ENCODE results near the gene SIGLEC11.
"Not testable (repeated sequence)": the region's sequence is repeated elsewhere in the genome, so short reads cannot be mapped to it uniquely, and the experiment has no call there.

SIGLEC11 gene

GRCh38 chr19:49949742-49950589 is 11.0 kb downstream of the SIGLEC11 start:
- no peak for DNase-seq

GRCh38 chr19:49946415-49946814 is 14.6 kb downstream of the SIGLEC11 start:
- DNase-seq = no peak

GRCh38 chr19:49944567-49944966 is 16.4 kb downstream of the SIGLEC11 start:
- DNase-seq = not testable (repeated sequence)

- DNase-seq = no peak
These were observed 20.5 kb downstream of the SIGLEC11 start for GRCh38 chr19:49940482-49940791.

- DNase-seq = no peak
These were observed 21.1 kb downstream of the SIGLEC11 start for GRCh38 chr19:49939721-49940481.

- DNase-seq = no peak
These were observed 22.3 kb downstream of the SIGLEC11 start for GRCh38 chr19:49938662-49939061.

GRCh38 chr19:49937750-49938381 is 23.1 kb downstream of the SIGLEC11 start:
- peak; percentile 78 for DNase-seq

GRCh38 chr19:49936549-49936948 is 24.4 kb downstream of the SIGLEC11 start:
- DNase-seq = no peak

- DNase-seq = no peak
These were observed 27.3 kb downstream of the SIGLEC11 start for GRCh38 chr19:49933643-49934042.

- DNase-seq = no peak
These were observed 28.2 kb downstream of the SIGLEC11 start for GRCh38 chr19:49932731-49933131.

GRCh38 chr19:49932041-49932451 is 28.9 kb downstream of the SIGLEC11 start:
- DNase-seq = peak; percentile 65

GRCh38 chr19:49931293-49932040 is 29.5 kb downstream of the SIGLEC11 start:
- no peak for DNase-seq

- DNase-seq = no peak
These were observed 30.4 kb downstream of the SIGLEC11 start for GRCh38 chr19:49930483-49931011.

GRCh38 chr19:49929611-49930482 is 31.1 kb downstream of the SIGLEC11 start:
- DNase-seq = peak; percentile 88

GRCh38 chr19:49929121-49929610 is 31.8 kb downstream of the SIGLEC11 start, which contains the start of the genes ATF5 and NUP62:
ATF5 (plus strand) TSS chr19:49929205; CDS start chr19:49930851, 1,646 bp downstream.
NUP62 (minus strand) TSS chr19:49929504; CDS start chr19:49909807, 19,697 bp downstream.
- peak; percentile 85 for DNase-seq

- DNase-seq = no peak
These were observed 33.3 kb downstream of the SIGLEC11 start for GRCh38 chr19:49927526-49928264.

- DNase-seq = no peak
These were observed 34.5 kb downstream of the SIGLEC11 start for GRCh38 chr19:49926515-49926914.

- DNase-seq = no peak
These were observed 35.5 kb downstream of the SIGLEC11 start for GRCh38 chr19:49925486-49925885.

GRCh38 chr19:49924881-49925210 is 36.1 kb downstream of the SIGLEC11 start:
- DNase-seq = not testable (repeated sequence)

Data from kidney glomerular epithelial cell (primary cell).